HTERT RPE-1 (cell line): ENCODE data around the gene AHRR.
"Not testable (repeated sequence)": the region's sequence is repeated elsewhere in the genome, so short reads cannot be mapped to it uniquely, and the experiment has no call there.

ENCODE experiments used
- in situ Hi-C: fragments of 300-500 bp; cut with MboI; formaldehyde crosslinking; loops from 4 replicates; pipeline ENCODE4 v1.14.3; 2020; ENCODE audit warnings: low sequenced_read_pairs

AHRR gene

GRCh38 chr5:305459-305858 is 16.1 kb upstream of the AHRR start:
- in situ Hi-C loops = no loop called here

- in situ Hi-C loops = no loop called here
Observed at GRCh38 chr5:306011-306805, 15.3 kb upstream of the AHRR start.

GRCh38 chr5:307306-307705 is 14.2 kb upstream of the AHRR start:
- in situ Hi-C loops = no loop called here

- in situ Hi-C loops = no loop called here
Observed at GRCh38 chr5:307794-308579, 13.5 kb upstream of the AHRR start.

- in situ Hi-C loops = no loop called here
Observed at GRCh38 chr5:308672-309271, 12.7 kb upstream of the AHRR start.

- in situ Hi-C loops = not testable (repeated sequence)
Observed at GRCh38 chr5:309831-310230, 11.7 kb upstream of the AHRR start.

- in situ Hi-C loops = no loop called here
Observed at GRCh38 chr5:310516-310915, 11.0 kb upstream of the AHRR start.

- in situ Hi-C loops = no loop called here
Observed at GRCh38 chr5:310941-311434, 10.5 kb upstream of the AHRR start.

- in situ Hi-C loops = no loop called here
Observed at GRCh38 chr5:311963-312362, 9.6 kb upstream of the AHRR start.

GRCh38 chr5:312845-313244 is 8.7 kb upstream of the AHRR start:
- in situ Hi-C loops = no loop called here

GRCh38 chr5:313265-313664 is 8.2 kb upstream of the AHRR start:
- in situ Hi-C loops = no loop called here

GRCh38 chr5:313806-314376 is 7.6 kb upstream of the AHRR start:
- in situ Hi-C loops = no loop called here

- in situ Hi-C loops = no loop called here
Observed at GRCh38 chr5:314676-315487, 6.6 kb upstream of the AHRR start.

- in situ Hi-C loops = no loop called here
Observed at GRCh38 chr5:315488-316209, 5.9 kb upstream of the AHRR start.

- in situ Hi-C loops = no loop called here
Observed at GRCh38 chr5:316210-317085, 5.1 kb upstream of the AHRR start.

GRCh38 chr5:317086-317811 is 4.3 kb upstream of the AHRR start:
- in situ Hi-C loops = no loop called here

GRCh38 chr5:318341-318897 is 3.1 kb upstream of the AHRR start:
- in situ Hi-C loops = no loop called here
